Psoas muscle (tissue), 8 donors: ENCODE results near the gene SPINK1. TPM values are rescaled to one million over a fixed set of nuclear protein-coding genes. Genes with fewer than 3 reads are reported as not detected.

Experiments
- ATAC-seq, 4 donors: fragments of 200-7000 bp; cut with Tn5 transposase; one replicate each; pipeline ENCODE4 v1.9.1; 2020; ENCODE audit warnings: moderate library complexity in 3 of 4, mild to moderate bottlenecking in 2 of 4
- DNase-seq, 2 donors: peaks; one replicate each; pipeline ENCODE4 v3.0.0-alpha.2; 2020
- H3K27ac ChIP-seq: fragments of 200-600 bp; one replicate; pipeline ENCODE4 v1.8.0; 2022
- H3K27me3 ChIP-seq, 3 donors: fragments of 200-600 bp in 1 of 3; one replicate each; pipeline versions ENCODE4 v1.6.1 to v1.8.0; 2013 to 2022; ENCODE audit warnings: low read length in 2 of 3, mild to moderate bottlenecking in 2 of 3, moderate library complexity in 1 of 3; ENCODE audit not compliant: insufficient read depth in 3 of 3
- H3K36me3 ChIP-seq, 2 donors: fragments of 200-600 bp in 1 of 2; one replicate each; pipeline versions ENCODE4 v1.6.1 to v1.8.0; 2013 to 2022; ENCODE audit warnings: low read depth in 1 of 2, mild to moderate bottlenecking in 1 of 2, moderate library complexity in 1 of 2; ENCODE audit not compliant: insufficient read depth in 1 of 2
- H3K4me1 ChIP-seq: fragments of 200-600 bp; one replicate; pipeline ENCODE4 v1.8.0; 2022
- H3K4me3 ChIP-seq: fragments of 200-600 bp; one replicate; pipeline ENCODE4 v1.8.0; 2022; ENCODE audit warnings: mild to moderate bottlenecking
- H3K9me3 ChIP-seq: fragments of 200-600 bp; one replicate; pipeline ENCODE4 v1.8.0; 2022
- CTCF ChIP-seq: fragments of 200-600 bp; IDR thresholded peaks from one replicate; pipeline ENCODE4 v1.8.0; 2022; ENCODE audit warnings: antibody characterized with exemption
- WGBS, 3 donors: extraction: QIAGEN DNeasy Blood & Tissue Kit; methylation state at CpG; one replicate each; pipeline versions ENCODE4 v1.1.6 to v1.1.7; 2013; 5-methylcytosine and 5-hydroxymethylcytosine counted together
- intact Hi-C, 2 donors: fragments of 100-400 bp; cut with DNase I; formaldehyde crosslinking; loops; one replicate each; pipeline versions ENCODE4 v1.11.0 to v1.14.2; 2022
- polyA plus RNA-seq, 3 donors: library from polyadenylated mRNA; stranded (reverse); fragments of 200-250 nt; gene quantifications; one replicate each; pipeline ENCODE4 v1.2.3, GENCODE V29; 2013
- total RNA-seq, 4 donors: library from RNA; stranded (reverse); fragmentation: NEBNext Ultra II Directional in 2 of 4; extraction: Animal tissue kit (Norgen Biotek cat#: 25700) in 2 of 4; gene quantifications; one replicate each; pipeline versions ENCODE4 v1.2.1 to v1.2.4, GENCODE V29; 2021 to 2023
- donor health status: healthy with polysubstance abuse.
- donor health status: DM: no; HTN: no; CAD: no; lungs with moderate emphysema.
- donor health status: Bipolar disorder and iron deficiency.
- donor health status: healthy.
- donor health status: DM: yes; HTN: yes; CAD: no.
- donor health status: DM: no; HTN: no; CAD: no.
- donor health status: DM: no; HTN: no; CAD: no.
- donor health status: DM: yes; HTN: yes; CAD: no.

Gene SPINK1
- total and polyA plus RNA-seq, 7 donors = 1.6 to 24.1 (median 7.2) TPM; not detected in 1

GRCh38 chr5:147851578-147851977, 20.1 kb upstream of the SPINK1 start:
- H3K36me3 ChIP-seq = no peaks in the 10 kb centered on the region
- intact Hi-C loops = loop anchor here in 1 of 2 donors (10.0 kb wide), 1 partner anchor 83 kb away; no protein-coding TSS in a partner anchor
- no peak overlapping the region for H3K4me3 ChIP-seq
- no peaks in the 10 kb centered on the region for H3K9me3 ChIP-seq
- H3K27ac ChIP-seq = no peak overlapping the region
- ATAC-seq (no peak), DNase-seq (no peak)
- TF ChIP-seq CTCF = no peak
- no peaks in the 10 kb centered on the region for H3K4me1 ChIP-seq
- H3K27me3 ChIP-seq = no peaks in the 10 kb centered on the region
- WGBS, 3 donors = 90 to 91% (median 91%) methylated on average over 3 of the region's 3 CpGs

- H3K36me3 ChIP-seq = no peaks in the 10 kb centered on the region
- H3K9me3 ChIP-seq = no peaks in the 10 kb centered on the region
- TF ChIP-seq CTCF = no peak
- ATAC-seq (no peak), DNase-seq (no peak)
- H3K4me1 ChIP-seq = no peaks in the 10 kb centered on the region
- 57 to 80% (median 72%) methylated on average over 2 of the region's 2 CpGs for WGBS, 3 donors
- intact Hi-C loops = no loop called here
- no peak overlapping the region for H3K4me3 ChIP-seq
- no peaks in the 10 kb centered on the region for H3K27me3 ChIP-seq
- H3K27ac ChIP-seq = no peak overlapping the region
Measured at GRCh38 chr5:147849226-147849625, 17.8 kb upstream of the SPINK1 start.

- ATAC-seq (no peak), DNase-seq (no peak)
- 86 to 88% (median 86%) methylated on average over 4 of the region's 4 CpGs for WGBS, 3 donors
- Histone ChIP-seq H3K27ac (no peak overlapping the region), H3K9me3 (no peaks in the 10 kb centered on the region), H3K27me3 (peaks cover 0 to 6% (median 0%) of the 10 kb centered on the region in 3 donors), H3K4me1 (no peaks in the 10 kb centered on the region), H3K36me3 (no peaks in the 10 kb centered on the region), H3K4me3 (no peak overlapping the region)
- TF ChIP-seq CTCF = no peak
- intact Hi-C loops = no loop called here
Measured at GRCh38 chr5:147845618-147846017, 14.1 kb upstream of the SPINK1 start.

- Histone ChIP-seq H3K4me1 (no peaks in the 10 kb centered on the region), H3K9me3 (no peaks in the 10 kb centered on the region), H3K27me3 (peaks cover 0 to 6% (median 0%) of the 10 kb centered on the region in 3 donors), H3K36me3 (no peaks in the 10 kb centered on the region), H3K4me3 (no peak overlapping the region), H3K27ac (no peak overlapping the region)
- WGBS, 3 donors = 15 to 34% (median 32%) methylated on average over 3 of the region's 3 CpGs
- intact Hi-C loops = no loop called here
- no peak for TF ChIP-seq CTCF
- DNase-seq = no peak
- no peak for ATAC-seq
Measured at GRCh38 chr5:147844846-147845245, 13.4 kb upstream of the SPINK1 start.

- no peaks in the 10 kb centered on the region for H3K4me1 ChIP-seq
- 49 to 65% (median 57%) methylated on average over 2 of the region's 2 CpGs for WGBS, 3 donors
- no peaks in the 10 kb centered on the region for H3K9me3 ChIP-seq
- no peak overlapping the region for H3K27ac ChIP-seq
- DNase-seq (no peak), ATAC-seq (no peak)
- no peaks in the 10 kb centered on the region for H3K36me3 ChIP-seq
- H3K27me3 ChIP-seq = peaks cover 0 to 6% (median 0%) of the 10 kb centered on the region in 3 donors
- no peak overlapping the region for H3K4me3 ChIP-seq
- intact Hi-C loops = no loop called here
- no peak for TF ChIP-seq CTCF
Measured at GRCh38 chr5:147842869-147843268, 11.4 kb upstream of the SPINK1 start.
